SK-N-SH treated with all-trans-retinoic acid at 6 μM for 48 hours (cell line): ENCODE measurements around the gene UTF1.

Experiments
- ARNTL ChIP-seq: fragments of 450-650 bp; formaldehyde crosslinking; IDR thresholded peaks from 2 replicates; pipeline ENCODE4 v1.5.0; 2020; ENCODE audit warnings: low read depth, mild to moderate bottlenecking, moderate library complexity, borderline replicate concordance
- CREB5 ChIP-seq: fragments of 250-450 bp; sonication (Bioruptor Pico); IDR thresholded peaks from 2 replicates; pipeline ENCODE4 v1.5.1; 2020; ENCODE audit warnings: low read depth, mild to moderate bottlenecking, moderate library complexity
- CSDC2 ChIP-seq: fragments of 250-450 bp; sonication (Bioruptor Pico); IDR thresholded peaks from 2 replicates; pipeline ENCODE4 v1.5.0; 2020; ENCODE audit warnings: mild to moderate bottlenecking, moderate library complexity
- ISL1 ChIP-seq: fragments of 250-450 bp; sonication (Bioruptor Pico); IDR thresholded peaks from 2 replicates; pipeline ENCODE4 v2.1.2; 2022; ENCODE audit warnings: mild to moderate bottlenecking, moderate library complexity
- PATZ1 ChIP-seq: fragments of 250-450 bp; sonication (Bioruptor Pico); IDR thresholded peaks from 2 replicates; pipeline ENCODE4 v1.8.0; 2020; ENCODE audit warnings: mild to moderate bottlenecking, moderate library complexity, borderline replicate concordance
- PPARA ChIP-seq: fragments of 250-450 bp; sonication (Bioruptor Pico); IDR thresholded peaks from 2 replicates; pipeline ENCODE4 v1.5.0; 2020; ENCODE audit warnings: mild to moderate bottlenecking, borderline replicate concordance
- RARB ChIP-seq: fragments of 250-450 bp; sonication (Bioruptor Pico); IDR thresholded peaks from 2 replicates; pipeline ENCODE4 v1.8.0; 2021; ENCODE audit warnings: mild to moderate bottlenecking, moderate library complexity
- TCF4 ChIP-seq: fragments of 250-450 bp; sonication (Bioruptor Pico); IDR thresholded peaks from 2 replicates; pipeline ENCODE4 v1.8.0; 2021; ENCODE audit warnings: mild to moderate bottlenecking, moderate library complexity, borderline replicate concordance
- ZC3H10 ChIP-seq: fragments of 250-450 bp; sonication (Bioruptor Pico); IDR thresholded peaks from 2 replicates; pipeline ENCODE4 v1.5.1; 2021; ENCODE audit warnings: mild to moderate bottlenecking, moderate library complexity
- ZFP3 ChIP-seq: fragments of 250-450 bp; sonication (Bioruptor Pico); IDR thresholded peaks from 2 replicates; pipeline ENCODE4 v1.5.0; 2020; ENCODE audit warnings: mild to moderate bottlenecking, moderate library complexity
- ZNF8 ChIP-seq: fragments of 450-650 bp; formaldehyde crosslinking; IDR thresholded peaks from 2 replicates; pipeline ENCODE4 v1.5.0; 2020; ENCODE audit warnings: mild to moderate bottlenecking, moderate library complexity

- no peak for TF ChIP-seq CREB5 (CRISPR knock-in tag)
- no peak for TF ChIP-seq PATZ1
- TF ChIP-seq ZFP3 (CRISPR knock-in tag), result no peak
- no peak for TF ChIP-seq ZNF8
- no peak for TF ChIP-seq RARB (CRISPR knock-in tag)
- TF ChIP-seq ZC3H10, result no peak
- TF ChIP-seq ISL1 (CRISPR knock-in tag), result no peak
- no peak for TF ChIP-seq TCF4 (CRISPR knock-in tag)
- no peak for TF ChIP-seq CSDC2 (CRISPR knock-in tag)
- no peak for TF ChIP-seq PPARA (CRISPR knock-in tag)
- TF ChIP-seq ARNTL (CRISPR knock-in tag), result no peak
Measured at GRCh38 chr10:133211141-133211830, 18.7 kb upstream of the UTF1 start.
